ENCODE data around the gene PYM1. TPM values are rescaled to one million over a fixed set of nuclear protein-coding genes. Genes with fewer than 3 reads are reported as not detected.

PYM1 gene
- polyA plus RNA-seq (2012; rRNA removed) = 36.0 and 36.3 TPM in 2 replicates
- 39.3 and 40.9 TPM in 2 replicates for polyA plus RNA-seq (2012; cell fraction: cytosol; rRNA removed)
- 16.7 and 21.0 TPM in 2 replicates for polyA plus RNA-seq (2012; cell fraction: nucleus; rRNA removed)

GRCh38 chr12:55927588-55928502 is at the start of gene PYM1:
TSS of gene PYM1 (minus strand) at chr12:55927894. CDS start at chr12:55927761, 133 bp downstream.
- Histone ChIP-seq H4K20me1 (ENCODE audit: insufficient read depth) (no peaks in the 10 kb centered on the region), H3K9ac (peak within 1 kb of the TSS; percentile 89), H3K36me3 (replicated peaks in 1 of 2; ENCODE audit: control insufficient read depth in 1 of 2, insufficient read depth in 2 of 2, low read length in 1 of 2) (peaks cover 0 to under 1% of the 10 kb centered on the region in 2 experiments), H3K79me2 (ENCODE audit: insufficient read depth) (peaks cover 73% of the 10 kb centered on the region), H2AFZ (ENCODE audit: low read depth) (peak within 1 kb of the TSS; percentile 92), H3K9me3 (no peaks in the 10 kb centered on the region), H3K27ac (ENCODE audit: low read depth in 2 of 2, low read length in 1 of 2) (peak within 1 kb of the TSS; percentile 94 to 98), H3K27me3 (ENCODE audit: insufficient read depth) (no peaks in the 10 kb centered on the region), H3K4me2 (peak within 1 kb of the TSS; percentile 97), H3F3A (replicated peaks; ENCODE audit: insufficient read depth) (peaks cover 31% of the 10 kb centered on the region), H3K9me2 (no peaks in the 10 kb centered on the region), H3K4me3 (ENCODE audit: low read depth in 2 of 2, low read length in 1 of 2) (peak within 1 kb of the TSS; percentile 90 to 94), H3K4me1 (ENCODE audit: control insufficient read depth in 1 of 2, insufficient read depth in 2 of 2, low read depth in 1 of 2, low read length in 1 of 2) (peaks cover 27 to 31% of the 10 kb centered on the region in 2 experiments; a peak in 3 of 4 replicates)
- WGBS (ENCODE audit: low lambda C conversion rate) = 27% methylated on average over 22 of the region's 49 CpGs
- peak; percentile 73 for DNase-seq
- ChIA-PET POLR2A (interaction anchor here (1.0 to 4.2 kb wide), 6 partner anchors 47 to 190 kb away, joined by 3 to 39 read pairs (median 4); partner anchors contain the start of genes DNAJC14, ORMDL2 and SARNP), CTCF (interaction anchor here (0.9 to 6.4 kb wide), 13 partner anchors 8 to 190 kb away, joined by 3 to 51 read pairs (median 5); partner anchors contain the start of gene DNAJC14)
- TF ChIP-seq, protein P1, sequence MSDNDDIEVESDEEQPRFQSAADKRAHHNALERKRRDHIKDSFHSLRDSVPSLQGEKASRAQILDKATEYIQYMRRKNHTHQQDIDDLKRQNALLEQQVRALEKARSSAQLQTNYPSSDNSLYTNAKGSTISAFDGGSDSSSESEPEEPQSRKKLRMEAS (IDR thresholded peaks at IDR 0.05; ENCODE audit: low read depth) = peak; percentile 15; the same call in 1 of the 2 replicates
- TF ChIP-seq MEF2A (IDR thresholded peaks at IDR 0.05; ENCODE audit: borderline replicate concordance, low read depth) (no peak), PBX3 (IDR thresholded peaks at IDR 0.05) (peak; percentile 38; the same call in 1 of the 2 replicates), TAF1 (IDR thresholded peaks at IDR 0.05; ENCODE audit: borderline replicate concordance, low read depth, low read length) (no peak), RCOR1 (IDR thresholded peaks at IDR 0.05; ENCODE audit: low read length) (0 out of 2 replicates have a peak, but pooled peaks have one; percentile 6), TEAD4 (IDR thresholded peaks at IDR 0.05; ENCODE audit: borderline replicate concordance, insufficient read depth) (no peak), RFX5 (IDR thresholded peaks at IDR 0.05; ENCODE audit: low read length) (no peak), MXI1 (IDR thresholded peaks at IDR 0.05; ENCODE audit: low read depth, low read length) (0 out of 2 replicates have a peak, but pooled peaks have one; percentile 0), GABPA (IDR thresholded peaks at IDR 0.05; ENCODE audit: low read depth) (no peak), TCF12 (IDR thresholded peaks at IDR 0.05) (no peak), CHD2 (IDR thresholded peaks at IDR 0.05; ENCODE audit: low read length, partially characterized antibody) (peak; percentile 50), POLR2AphosphoS5 (IDR thresholded peaks at IDR 0.05; ENCODE audit: low read depth, low read length) (peak; percentile 37)
- TF ChIP-seq, protein P2, sequence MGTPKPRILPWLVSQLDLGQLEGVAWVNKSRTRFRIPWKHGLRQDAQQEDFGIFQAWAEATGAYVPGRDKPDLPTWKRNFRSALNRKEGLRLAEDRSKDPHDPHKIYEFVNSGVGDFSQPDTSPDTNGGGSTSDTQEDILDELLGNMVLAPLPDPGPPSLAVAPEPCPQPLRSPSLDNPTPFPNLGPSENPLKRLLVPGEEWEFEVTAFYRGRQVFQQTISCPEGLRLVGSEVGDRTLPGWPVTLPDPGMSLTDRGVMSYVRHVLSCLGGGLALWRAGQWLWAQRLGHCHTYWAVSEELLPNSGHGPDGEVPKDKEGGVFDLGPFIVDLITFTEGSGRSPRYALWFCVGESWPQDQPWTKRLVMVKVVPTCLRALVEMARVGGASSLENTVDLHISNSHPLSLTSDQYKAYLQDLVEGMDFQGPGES (IDR thresholded peaks at IDR 0.05; ENCODE audit: low read depth, low read length) = no peak
- TF ChIP-seq, protein P3, sequence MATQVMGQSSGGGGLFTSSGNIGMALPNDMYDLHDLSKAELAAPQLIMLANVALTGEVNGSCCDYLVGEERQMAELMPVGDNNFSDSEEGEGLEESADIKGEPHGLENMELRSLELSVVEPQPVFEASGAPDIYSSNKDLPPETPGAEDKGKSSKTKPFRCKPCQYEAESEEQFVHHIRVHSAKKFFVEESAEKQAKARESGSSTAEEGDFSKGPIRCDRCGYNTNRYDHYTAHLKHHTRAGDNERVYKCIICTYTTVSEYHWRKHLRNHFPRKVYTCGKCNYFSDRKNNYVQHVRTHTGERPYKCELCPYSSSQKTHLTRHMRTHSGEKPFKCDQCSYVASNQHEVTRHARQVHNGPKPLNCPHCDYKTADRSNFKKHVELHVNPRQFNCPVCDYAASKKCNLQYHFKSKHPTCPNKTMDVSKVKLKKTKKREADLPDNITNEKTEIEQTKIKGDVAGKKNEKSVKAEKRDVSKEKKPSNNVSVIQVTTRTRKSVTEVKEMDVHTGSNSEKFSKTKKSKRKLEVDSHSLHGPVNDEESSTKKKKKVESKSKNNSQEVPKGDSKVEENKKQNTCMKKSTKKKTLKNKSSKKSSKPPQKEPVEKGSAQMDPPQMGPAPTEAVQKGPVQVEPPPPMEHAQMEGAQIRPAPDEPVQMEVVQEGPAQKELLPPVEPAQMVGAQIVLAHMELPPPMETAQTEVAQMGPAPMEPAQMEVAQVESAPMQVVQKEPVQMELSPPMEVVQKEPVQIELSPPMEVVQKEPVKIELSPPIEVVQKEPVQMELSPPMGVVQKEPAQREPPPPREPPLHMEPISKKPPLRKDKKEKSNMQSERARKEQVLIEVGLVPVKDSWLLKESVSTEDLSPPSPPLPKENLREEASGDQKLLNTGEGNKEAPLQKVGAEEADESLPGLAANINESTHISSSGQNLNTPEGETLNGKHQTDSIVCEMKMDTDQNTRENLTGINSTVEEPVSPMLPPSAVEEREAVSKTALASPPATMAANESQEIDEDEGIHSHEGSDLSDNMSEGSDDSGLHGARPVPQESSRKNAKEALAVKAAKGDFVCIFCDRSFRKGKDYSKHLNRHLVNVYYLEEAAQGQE (IDR thresholded peaks at IDR 0.05; ENCODE audit: low read depth, low read length) = no peak
